Measurements from ENCODE around the gene ATP10A.

ATP10A gene

DNA sequence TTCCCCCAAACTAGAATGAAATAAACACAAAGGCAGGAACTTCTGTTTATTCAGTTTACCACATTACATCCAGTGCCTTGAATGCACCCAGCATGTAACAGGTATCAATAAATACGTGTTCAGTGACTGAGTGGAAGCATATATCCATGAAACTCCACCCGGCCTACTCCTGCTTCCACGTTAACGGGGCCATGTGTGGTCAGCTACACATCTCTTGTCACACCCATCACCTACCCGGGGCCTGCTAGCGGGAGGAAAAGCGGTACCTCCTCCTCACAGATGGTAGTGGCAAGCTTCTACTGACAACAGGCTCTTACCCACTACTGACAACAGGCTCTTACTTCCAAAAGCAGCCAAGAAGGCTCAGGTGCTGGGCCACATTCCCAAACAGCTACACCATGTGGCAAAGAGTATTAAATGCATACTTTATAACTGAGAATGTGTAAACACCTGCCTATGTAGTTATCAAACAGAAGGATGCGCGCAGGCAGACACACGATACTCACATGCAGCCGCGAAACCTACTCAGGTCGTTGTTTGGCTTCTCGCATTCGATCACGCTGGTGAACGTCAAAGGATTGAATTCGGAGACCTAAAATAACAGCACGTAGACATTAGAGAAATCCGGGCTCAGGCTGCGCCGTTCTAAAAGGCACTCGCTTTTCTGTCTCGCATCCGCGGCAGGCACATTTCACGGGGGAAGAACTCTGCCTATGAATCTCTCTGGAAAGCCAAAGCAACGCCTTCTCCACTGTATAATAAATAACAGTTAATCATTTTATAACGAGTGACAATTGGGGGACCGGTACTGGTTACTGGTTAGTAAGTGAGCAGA is 127.4 kb downstream of the ATP10A start:
- H3F3A ChIP-seq (ENCODE audit: insufficient read depth, low read length) = no peaks in the 10 kb centered on the region
- H3K27ac ChIP-seq (ENCODE audit: low read depth, low read length, poor library complexity, severe bottlenecking) = no peak overlapping the region
- no peaks in the 10 kb centered on the region for H3K9me3 ChIP-seq (ENCODE audit: low read length)
- TF ChIP-seq, protein P1, sequence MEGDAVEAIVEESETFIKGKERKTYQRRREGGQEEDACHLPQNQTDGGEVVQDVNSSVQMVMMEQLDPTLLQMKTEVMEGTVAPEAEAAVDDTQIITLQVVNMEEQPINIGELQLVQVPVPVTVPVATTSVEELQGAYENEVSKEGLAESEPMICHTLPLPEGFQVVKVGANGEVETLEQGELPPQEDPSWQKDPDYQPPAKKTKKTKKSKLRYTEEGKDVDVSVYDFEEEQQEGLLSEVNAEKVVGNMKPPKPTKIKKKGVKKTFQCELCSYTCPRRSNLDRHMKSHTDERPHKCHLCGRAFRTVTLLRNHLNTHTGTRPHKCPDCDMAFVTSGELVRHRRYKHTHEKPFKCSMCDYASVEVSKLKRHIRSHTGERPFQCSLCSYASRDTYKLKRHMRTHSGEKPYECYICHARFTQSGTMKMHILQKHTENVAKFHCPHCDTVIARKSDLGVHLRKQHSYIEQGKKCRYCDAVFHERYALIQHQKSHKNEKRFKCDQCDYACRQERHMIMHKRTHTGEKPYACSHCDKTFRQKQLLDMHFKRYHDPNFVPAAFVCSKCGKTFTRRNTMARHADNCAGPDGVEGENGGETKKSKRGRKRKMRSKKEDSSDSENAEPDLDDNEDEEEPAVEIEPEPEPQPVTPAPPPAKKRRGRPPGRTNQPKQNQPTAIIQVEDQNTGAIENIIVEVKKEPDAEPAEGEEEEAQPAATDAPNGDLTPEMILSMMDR (IDR thresholded peaks at IDR 0.05; ENCODE audit: low read length) = no peak
- no peak for TF ChIP-seq EZH2 (IDR thresholded peaks at IDR 0.05; ENCODE audit: borderline replicate concordance, low read length)
- no peak overlapping the region for H3K4me3 ChIP-seq (ENCODE audit: low read depth, low read length, poor library complexity, severe bottlenecking)
- no peaks in the 10 kb centered on the region for H3K79me2 ChIP-seq (ENCODE audit: insufficient read depth, low read length)
- no peaks in the 10 kb centered on the region for H4K20me1 ChIP-seq (ENCODE audit: insufficient read depth, low read length)
- no peaks in the 10 kb centered on the region for H3K27me3 ChIP-seq (ENCODE audit: insufficient read depth, low read length)
- no peak overlapping the region for H3K4me2 ChIP-seq (ENCODE audit: low read length)
- H3K9me2 ChIP-seq (ENCODE audit: low read depth, low read length) = no peaks in the 10 kb centered on the region
- no peak overlapping the region for H2AFZ ChIP-seq (ENCODE audit: low read length)
- H3K4me1 ChIP-seq (ENCODE audit: insufficient read depth, low read length, severe bottlenecking) = no peaks in the 10 kb centered on the region
- H3K9ac ChIP-seq (ENCODE audit: low read length) = no peak overlapping the region
- H3K36me3 ChIP-seq (ENCODE audit: insufficient read depth, low read length) = no peaks in the 10 kb centered on the region

DNA sequence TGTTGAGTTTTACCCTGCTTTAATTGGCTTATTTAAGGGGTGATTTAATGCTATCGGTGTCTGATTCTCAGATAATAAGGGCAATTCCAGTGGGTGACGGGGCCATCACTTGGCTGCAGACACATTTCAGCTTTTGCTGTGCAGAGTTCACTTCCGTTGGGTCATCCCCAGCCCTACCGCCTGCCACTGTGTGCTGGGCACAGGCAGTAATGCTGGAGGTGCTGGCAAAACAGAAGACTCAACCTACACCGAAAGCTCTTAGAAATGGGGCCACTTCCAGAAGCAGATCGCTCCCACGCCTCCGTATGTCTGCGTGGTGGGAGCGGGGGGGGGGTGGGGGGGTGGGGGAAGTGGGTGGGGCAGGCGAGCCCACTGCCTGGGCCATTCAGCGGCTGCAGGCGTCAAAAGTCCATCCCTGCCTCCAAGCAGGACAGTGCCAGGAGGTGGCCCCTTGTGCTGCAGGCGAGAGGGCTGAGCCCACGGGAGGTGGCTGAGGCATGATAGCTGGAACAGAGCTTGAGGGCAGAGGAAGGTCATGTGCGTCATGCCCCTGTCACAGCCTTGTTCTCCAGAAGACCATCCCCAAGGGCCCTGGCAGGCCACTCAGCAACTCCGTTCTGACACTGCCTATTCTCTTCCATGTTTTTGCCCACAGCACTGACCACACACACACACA is 128.3 kb downstream of the ATP10A start:
- Histone ChIP-seq H3K27ac (ENCODE audit: low read depth, low read length, poor library complexity, severe bottlenecking) (no peak overlapping the region), H4K20me1 (ENCODE audit: insufficient read depth, low read length) (no peaks in the 10 kb centered on the region)
- TF ChIP-seq, protein P1 (IDR thresholded peaks at IDR 0.05; ENCODE audit: low read length) = no peak
- no peak for TF ChIP-seq EZH2 (IDR thresholded peaks at IDR 0.05; ENCODE audit: borderline replicate concordance, low read length)

DNA sequence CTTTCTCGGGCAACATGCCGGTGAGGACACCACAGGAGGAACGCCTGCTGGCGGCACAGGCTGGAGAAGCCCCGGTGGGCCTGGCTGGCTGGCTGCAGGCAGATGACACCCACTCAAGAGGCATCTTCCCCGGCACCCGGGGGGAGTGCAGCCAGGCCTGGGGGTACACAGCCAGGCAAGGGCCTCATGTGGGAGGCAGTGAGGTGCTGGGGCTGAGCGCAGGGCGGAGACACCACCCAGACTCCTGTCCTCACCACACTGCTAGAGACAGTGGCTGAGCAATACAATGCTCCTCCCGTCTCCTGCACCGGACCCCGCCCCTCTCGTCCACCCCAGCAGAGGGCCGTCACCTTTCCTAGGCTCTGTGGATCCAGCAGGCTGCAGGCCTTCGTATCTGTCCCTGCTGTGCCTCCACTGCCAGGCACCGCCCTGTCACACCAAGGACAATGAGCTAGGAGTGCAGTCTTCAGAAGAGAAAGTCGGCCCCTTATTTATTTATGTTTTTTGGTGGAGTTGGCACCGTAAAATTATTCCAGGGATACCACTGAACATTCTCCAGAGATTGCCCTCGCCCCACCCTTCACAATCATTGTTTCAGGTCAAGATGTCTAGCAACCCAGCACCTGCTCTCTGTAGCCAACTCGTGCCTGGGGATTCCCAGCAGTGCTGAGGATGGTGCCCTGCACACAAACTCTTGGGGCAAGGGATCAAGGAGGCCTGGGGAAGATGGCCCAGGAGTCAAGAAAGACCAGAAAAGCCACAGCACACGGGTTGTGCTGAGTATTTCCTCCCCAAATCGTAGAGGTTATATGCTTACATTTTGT is 129.1 kb downstream of the ATP10A start:
- Histone ChIP-seq H3K9me2 (ENCODE audit: low read depth, low read length) (no peaks in the 10 kb centered on the region), H2AFZ (ENCODE audit: low read length) (no peak overlapping the region), H4K20me1 (ENCODE audit: insufficient read depth, low read length) (no peaks in the 10 kb centered on the region), H3K27me3 (ENCODE audit: insufficient read depth, low read length) (no peaks in the 10 kb centered on the region), H3K9me3 (ENCODE audit: low read length) (no peaks in the 10 kb centered on the region), H3F3A (ENCODE audit: insufficient read depth, low read length) (no peaks in the 10 kb centered on the region), H3K4me2 (ENCODE audit: low read length) (no peak overlapping the region), H3K36me3 (ENCODE audit: insufficient read depth, low read length) (no peaks in the 10 kb centered on the region), H3K4me1 (ENCODE audit: insufficient read depth, low read length, severe bottlenecking) (no peaks in the 10 kb centered on the region), H3K4me3 (ENCODE audit: low read depth, low read length, poor library complexity, severe bottlenecking) (no peak overlapping the region), H3K9ac (ENCODE audit: low read length) (no peak overlapping the region), H3K79me2 (ENCODE audit: insufficient read depth, low read length) (no peaks in the 10 kb centered on the region), H3K27ac (ENCODE audit: low read depth, low read length, poor library complexity, severe bottlenecking) (no peak overlapping the region)
- TF ChIP-seq EZH2 (IDR thresholded peaks at IDR 0.05; ENCODE audit: borderline replicate concordance, low read length) = no peak
- TF ChIP-seq, protein P1 (IDR thresholded peaks at IDR 0.05; ENCODE audit: low read length) = no peak

More for the DNA sequence above, 128.3 kb downstream of the ATP10A start:
- Histone ChIP-seq H3K36me3 (ENCODE audit: insufficient read depth, low read length) (no peaks in the 10 kb centered on the region), H3K4me2 (ENCODE audit: low read length) (no peak overlapping the region), H3K9ac (ENCODE audit: low read length) (no peak overlapping the region), H3K9me3 (ENCODE audit: low read length) (no peaks in the 10 kb centered on the region), H3K9me2 (ENCODE audit: low read depth, low read length) (no peaks in the 10 kb centered on the region), H3K27me3 (ENCODE audit: insufficient read depth, low read length) (no peaks in the 10 kb centered on the region), H3K79me2 (ENCODE audit: insufficient read depth, low read length) (no peaks in the 10 kb centered on the region), H3K4me1 (ENCODE audit: insufficient read depth, low read length, severe bottlenecking) (no peaks in the 10 kb centered on the region), H2AFZ (ENCODE audit: low read length) (no peak overlapping the region), H3F3A (ENCODE audit: insufficient read depth, low read length) (no peaks in the 10 kb centered on the region), H3K4me3 (ENCODE audit: low read depth, low read length, poor library complexity, severe bottlenecking) (no peak overlapping the region)
